Naive thymus-derived CD4-positive, alpha-beta T cell (primary cell): ENCODE results near the gene ADPRS. TPM values are rescaled to one million over a fixed set of nuclear protein-coding genes. Genes with fewer than 3 reads are reported as not detected.

Source experiments
- polyA plus RNA-seq, 2 donors: library from polyadenylated mRNA; unstranded; fragments of 300-500 nt; fragmentation: Illumina TruSeq; gene quantifications; one replicate each; pipeline ENCODE4 v1.2.3, GENCODE V29; 2021
- total RNA-seq, 6 experiments: library from RNA in 5 of 6; stranded (reverse) in 5 of 6; gene quantifications; 1 replicate in 5 of 6; 2 replicates in 1 of 6; pipeline ENCODE4 v1.2.3 and lab custom pipeline; 2021 to 2026

The ADPRS gene
- total and polyA plus RNA-seq, 7 experiments from 2014 or later: 18.0 to 35.4 (median 24.2) TPM

Other genes with a start within 250 kb of the ADPRS start
- gene AGO1, start 205.7 kb upstream of the ADPRS start, total RNA-seq: 10 to 100 TPM; 22.5 to 28.0 (median 26.9) TPM
- gene AGO1, start 205.7 kb upstream of the ADPRS start, polyA plus RNA-seq: 10 to 100 TPM in 1 of 2 donors, 1 to 10 TPM in 1; 8.9 to 11.2 TPM
- 10 to 100 TPM; 27.2 to 49.2 (median 39.4) TPM for gene AGO3, start 157.8 kb upstream of the ADPRS start, total RNA-seq
- 10 to 100 TPM; 11.8 to 19.3 TPM for gene AGO3, start 157.8 kb upstream of the ADPRS start, polyA plus RNA-seq
- under 1 TPM in 2 of 5 experiments, not detected in 3; 0.71 to 0.93 TPM for gene TEKT2, start 4.8 kb upstream of the ADPRS start, total RNA-seq
- not detected for gene TEKT2, start 4.8 kb upstream of the ADPRS start, polyA plus RNA-seq
- gene COL8A2, start 36.3 kb downstream of the ADPRS start, total RNA-seq: 1 to 10 TPM in 1 of 5 experiments, under 1 TPM in 3, not detected in 1; 0.05 to 2.5 (median 0.20) TPM
- not detected for gene COL8A2, start 36.3 kb downstream of the ADPRS start, polyA plus RNA-seq
- 10 to 100 TPM; 32.1 to 60.5 (median 47.2) TPM for gene TRAPPC3, start 60.6 kb downstream of the ADPRS start, total RNA-seq
- 100 to 1,000 TPM in 1 of 2 donors, 10 to 100 TPM in 1; 98.6 to 110 TPM for gene TRAPPC3, start 60.6 kb downstream of the ADPRS start, polyA plus RNA-seq
- gene MAP7D1, start 67.3 kb downstream of the ADPRS start, total RNA-seq: 100 to 1,000 TPM; 156 to 257 (median 235) TPM
- gene MAP7D1, start 67.3 kb downstream of the ADPRS start, polyA plus RNA-seq: 10 to 100 TPM; 15.2 to 55.0 TPM
- 100 to 1,000 TPM in 3 of 5 experiments, 10 to 100 TPM in 2; 62.1 to 138 (median 122) TPM for gene THRAP3, start 135.6 kb downstream of the ADPRS start, total RNA-seq
- gene THRAP3, start 135.6 kb downstream of the ADPRS start, polyA plus RNA-seq: 100 to 1,000 TPM in 1 of 2 donors, 10 to 100 TPM in 1; 99.7 to 112 TPM
- gene SH3D21, start 217.5 kb downstream of the ADPRS start, total RNA-seq: 10 to 100 TPM in 1 of 5 experiments, 1 to 10 TPM in 4; 2.7 to 21.7 (median 3.1) TPM
- under 1 TPM; 0.17 to 0.37 TPM for gene SH3D21, start 217.5 kb downstream of the ADPRS start, polyA plus RNA-seq
- 10 to 100 TPM in 1 of 5 experiments, 1 to 10 TPM in 4; 1.5 to 12.5 (median 2.2) TPM for gene EVA1B, start 234.8 kb downstream of the ADPRS start, total RNA-seq
- gene EVA1B, start 234.8 kb downstream of the ADPRS start, polyA plus RNA-seq: under 1 TPM; 0.43 to 0.66 TPM